ENCODE data around the gene SGSM2. TPM values are rescaled to one million over a fixed set of nuclear protein-coding genes. Genes with fewer than 3 reads are reported as not detected.

The SGSM2 gene
- total and polyA plus RNA-seq, 2 of the 13 experiments (the other 11 are each of a cell fraction or from before 2014, with no cell fraction given) = 30.4 to 51.3 TPM

DNA sequence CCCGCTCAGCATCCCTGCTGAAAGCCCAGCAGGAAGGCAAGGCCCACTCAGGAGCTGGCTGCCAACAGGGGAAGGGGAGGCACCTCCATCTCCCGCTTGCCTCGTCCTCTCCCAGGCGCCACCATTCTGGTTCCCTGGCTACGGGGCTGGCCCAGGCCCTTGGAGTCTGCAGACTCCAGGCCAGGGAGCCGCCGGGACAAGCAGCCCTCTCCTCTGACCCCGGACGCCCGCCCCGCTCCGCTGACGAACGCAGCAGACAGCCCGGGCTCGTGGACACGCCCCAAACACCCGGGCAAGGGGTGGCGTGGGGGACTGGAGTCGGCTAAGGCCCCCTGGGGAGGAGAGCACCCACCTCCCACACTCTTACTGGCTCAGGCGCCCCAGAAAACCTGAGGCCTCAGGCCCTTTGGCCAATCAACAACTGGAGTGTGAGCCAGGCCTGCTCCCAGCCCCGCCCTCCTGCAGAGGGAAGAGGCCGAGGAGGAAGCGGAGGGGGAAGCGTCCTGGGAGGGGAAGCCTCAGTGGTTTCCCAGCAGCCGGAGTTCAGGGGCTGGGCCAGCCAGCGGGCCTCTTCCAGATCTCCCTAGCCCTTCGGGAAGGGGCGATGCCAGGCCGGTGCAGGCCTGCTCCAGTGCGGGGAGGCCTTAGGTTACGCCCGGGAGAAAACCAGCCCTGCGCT, 59.4 kb downstream of the SGSM2 start (continued):
- TF ChIP-seq, protein P1, sequence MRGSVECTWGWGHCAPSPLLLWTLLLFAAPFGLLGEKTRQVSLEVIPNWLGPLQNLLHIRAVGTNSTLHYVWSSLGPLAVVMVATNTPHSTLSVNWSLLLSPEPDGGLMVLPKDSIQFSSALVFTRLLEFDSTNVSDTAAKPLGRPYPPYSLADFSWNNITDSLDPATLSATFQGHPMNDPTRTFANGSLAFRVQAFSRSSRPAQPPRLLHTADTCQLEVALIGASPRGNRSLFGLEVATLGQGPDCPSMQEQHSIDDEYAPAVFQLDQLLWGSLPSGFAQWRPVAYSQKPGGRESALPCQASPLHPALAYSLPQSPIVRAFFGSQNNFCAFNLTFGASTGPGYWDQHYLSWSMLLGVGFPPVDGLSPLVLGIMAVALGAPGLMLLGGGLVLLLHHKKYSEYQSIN (CRISPR knock-in tag; IDR thresholded peaks at IDR 0.05; ENCODE audit: borderline replicate concordance) = no peak
- TF ChIP-seq, protein P2, sequence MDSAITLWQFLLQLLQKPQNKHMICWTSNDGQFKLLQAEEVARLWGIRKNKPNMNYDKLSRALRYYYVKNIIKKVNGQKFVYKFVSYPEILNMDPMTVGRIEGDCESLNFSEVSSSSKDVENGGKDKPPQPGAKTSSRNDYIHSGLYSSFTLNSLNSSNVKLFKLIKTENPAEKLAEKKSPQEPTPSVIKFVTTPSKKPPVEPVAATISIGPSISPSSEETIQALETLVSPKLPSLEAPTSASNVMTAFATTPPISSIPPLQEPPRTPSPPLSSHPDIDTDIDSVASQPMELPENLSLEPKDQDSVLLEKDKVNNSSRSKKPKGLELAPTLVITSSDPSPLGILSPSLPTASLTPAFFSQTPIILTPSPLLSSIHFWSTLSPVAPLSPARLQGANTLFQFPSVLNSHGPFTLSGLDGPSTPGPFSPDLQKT (CRISPR knock-in tag; IDR thresholded peaks at IDR 0.05; ENCODE audit: borderline replicate concordance) = no peak
- TF ChIP-seq SNAPC2 (CRISPR knock-in tag; IDR thresholded peaks at IDR 0.05) = no peak
- TF ChIP-seq ZNF382 (CRISPR knock-in tag; IDR thresholded peaks at IDR 0.05; ENCODE audit: borderline replicate concordance) = no peak
- no peak for TF ChIP-seq ZNF883 (CRISPR knock-in tag; IDR thresholded peaks at IDR 0.05; ENCODE audit: not compliant biosample characterization)
- no peak for TF ChIP-seq ZSCAN29 (CRISPR knock-in tag; conservative IDR thresholded peaks at IDR 0.05)
- TF ChIP-seq MATR3 (CRISPR knock-in tag; IDR thresholded peaks at IDR 0.05) = no peak
- TF ChIP-seq, protein P3, sequence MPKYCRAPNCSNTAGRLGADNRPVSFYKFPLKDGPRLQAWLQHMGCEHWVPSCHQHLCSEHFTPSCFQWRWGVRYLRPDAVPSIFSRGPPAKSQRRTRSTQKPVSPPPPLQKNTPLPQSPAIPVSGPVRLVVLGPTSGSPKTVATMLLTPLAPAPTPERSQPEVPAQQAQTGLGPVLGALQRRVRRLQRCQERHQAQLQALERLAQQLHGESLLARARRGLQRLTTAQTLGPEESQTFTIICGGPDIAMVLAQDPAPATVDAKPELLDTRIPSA (CRISPR knock-in tag; IDR thresholded peaks at IDR 0.05; ENCODE audit: borderline replicate concordance) = no peak
- TF ChIP-seq ZNF333 (CRISPR knock-in tag; IDR thresholded peaks at IDR 0.05; ENCODE audit: borderline replicate concordance) = no peak
- no peak for TF ChIP-seq ZNF292 (CRISPR knock-in tag; IDR thresholded peaks at IDR 0.05; ENCODE audit: borderline replicate concordance, low read depth)
- no peak; the same call in 1 of the 2 replicates for TF ChIP-seq KDM5A (IDR thresholded peaks at IDR 0.05; ENCODE audit: borderline replicate concordance, low read length)
- no peak for TF ChIP-seq ZNF709 (CRISPR knock-in tag; IDR thresholded peaks at IDR 0.05)
- TF ChIP-seq ZNF777 (CRISPR knock-in tag; IDR thresholded peaks at IDR 0.05) = 0 out of 2 replicates have a peak, but pooled peaks have one; percentile 39
- no peak for TF ChIP-seq ZNF652 (CRISPR knock-in tag; IDR thresholded peaks at IDR 0.05; ENCODE audit: borderline replicate concordance, low read depth)
- TF ChIP-seq SOX13 (IDR thresholded peaks at IDR 0.05) = no peak
- TF ChIP-seq SOX13 (CRISPR knock-in tag; conservative IDR thresholded peaks at IDR 0.05 in 1 of 2, IDR thresholded peaks at IDR 0.05 in 1 of 2) = peak in 1 of 2 experiments; percentile 27; a peak in 1 of 4 replicates
- TF ChIP-seq IKZF1 (IDR thresholded peaks at IDR 0.05) = no peak
- TF ChIP-seq HMGA1 (CRISPR knock-in tag; conservative IDR thresholded peaks at IDR 0.05) = no peak
- TF ChIP-seq, protein P4, sequence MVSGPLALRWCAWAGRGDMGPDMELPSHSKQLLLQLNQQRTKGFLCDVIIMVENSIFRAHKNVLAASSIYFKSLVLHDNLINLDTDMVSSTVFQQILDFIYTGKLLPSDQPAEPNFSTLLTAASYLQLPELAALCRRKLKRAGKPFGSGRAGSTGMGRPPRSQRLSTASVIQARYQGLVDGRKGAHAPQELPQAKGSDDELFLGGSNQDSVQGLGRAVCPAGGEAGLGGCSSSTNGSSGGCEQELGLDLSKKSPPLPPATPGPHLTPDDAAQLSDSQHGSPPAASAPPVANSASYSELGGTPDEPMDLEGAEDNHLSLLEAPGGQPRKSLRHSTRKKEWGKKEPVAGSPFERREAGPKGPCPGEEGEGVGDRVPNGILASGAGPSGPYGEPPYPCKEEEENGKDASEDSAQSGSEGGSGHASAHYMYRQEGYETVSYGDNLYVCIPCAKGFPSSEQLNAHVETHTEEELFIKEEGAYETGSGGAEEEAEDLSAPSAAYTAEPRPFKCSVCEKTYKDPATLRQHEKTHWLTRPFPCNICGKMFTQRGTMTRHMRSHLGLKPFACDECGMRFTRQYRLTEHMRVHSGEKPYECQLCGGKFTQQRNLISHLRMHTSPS (CRISPR knock-in tag; IDR thresholded peaks at IDR 0.05; ENCODE audit: low read depth) = no peak
- TF ChIP-seq ZNF558 (CRISPR knock-in tag; IDR thresholded peaks at IDR 0.05; ENCODE audit: borderline replicate concordance) = no peak
- TF ChIP-seq ZFP90 (CRISPR knock-in tag; IDR thresholded peaks at IDR 0.05; ENCODE audit: borderline replicate concordance) = 0 out of 2 replicates have a peak, but pooled peaks have one; percentile 59
- TF ChIP-seq MED8 (CRISPR knock-in tag; IDR thresholded peaks at IDR 0.05; ENCODE audit: insufficient replicate concordance) = no peak

Data from HepG2 (cell line).